Mesendoderm (in vitro differentiated cells): ENCODE results near the gene MRPL20.
"Not testable (repeated sequence)": the region's sequence is repeated elsewhere in the genome, so short reads cannot be mapped to it uniquely, and the experiment has no call there.

Experiments
- DNase-seq: peaks from one replicate; pipeline ENCODE4 v3.0.0; 2013
- H2AK5ac ChIP-seq: 2 replicates; pipeline ENCODE4 v1.6.1; 2013; ENCODE audit warnings: low read length, inconsistent platforms
- H2BK120ac ChIP-seq: 2 replicates; pipeline ENCODE4 v1.6.1; 2013; ENCODE audit warnings: low read depth, mild to moderate bottlenecking, low read length, moderate library complexity, mixed read lengths
- H2BK15ac ChIP-seq: replicated peaks from 2 replicates; pipeline ENCODE4 v1.6.1; 2013; ENCODE audit warnings: low read depth, mild to moderate bottlenecking, moderate library complexity
- H2BK5ac ChIP-seq: 2 replicates; pipeline ENCODE4 v1.6.1; 2013; ENCODE audit warnings: low read length, inconsistent platforms
- H3K18ac ChIP-seq: 2 replicates; pipeline ENCODE4 v1.6.1; 2013; ENCODE audit warnings: mild to moderate bottlenecking, low read length, mixed read lengths
- H3K23ac ChIP-seq: one replicate; pipeline ENCODE4 v1.6.1; 2013; ENCODE audit warnings: low read length
- H3K27ac ChIP-seq: 2 replicates; pipeline ENCODE4 v1.5.1; 2013; ENCODE audit warnings: low read depth, mild to moderate bottlenecking, inconsistent platforms, low read length, moderate library complexity
- H3K27me3 ChIP-seq: 2 replicates; pipeline ENCODE4 v1.6.1; 2013; ENCODE audit warnings: low read length, control low read depth, mild to moderate bottlenecking, inconsistent platforms; ENCODE audit not compliant: insufficient read depth, poor library complexity
- H3K36me3 ChIP-seq: 2 replicates; pipeline ENCODE4 v1.6.1; 2013; ENCODE audit warnings: low read length, inconsistent platforms; ENCODE audit not compliant: control insufficient read depth, insufficient read depth
- H3K4ac ChIP-seq: one replicate; pipeline ENCODE4 v1.6.1; 2013; ENCODE audit warnings: low read depth, mild to moderate bottlenecking, low read length, moderate library complexity
- H3K4me1 ChIP-seq: 2 replicates; pipeline ENCODE4 v1.6.1; 2013; ENCODE audit warnings: low read depth, low read length, inconsistent platforms; ENCODE audit not compliant: control insufficient read depth
- H3K4me2 ChIP-seq: 2 replicates; pipeline ENCODE4 v1.6.1; 2013; ENCODE audit warnings: low read length
- H3K4me3 ChIP-seq: 2 replicates; pipeline ENCODE4 v1.5.1; 2013; ENCODE audit warnings: mild to moderate bottlenecking, low read length
- H3K56ac ChIP-seq: one replicate; pipeline ENCODE4 v1.6.1; 2013; ENCODE audit warnings: low read length
- H3K79me1 ChIP-seq: 2 replicates; pipeline ENCODE4 v1.6.1; 2013; ENCODE audit warnings: low read length, inconsistent platforms
- H3K79me2 ChIP-seq: 2 replicates; pipeline ENCODE4 v1.6.1; 2013; ENCODE audit warnings: mild to moderate bottlenecking, low read length; ENCODE audit not compliant: control insufficient read depth, insufficient read depth
- H3K9ac ChIP-seq: 2 replicates; pipeline ENCODE4 v1.6.1; 2013; ENCODE audit warnings: low read length, inconsistent platforms
- H4K5ac ChIP-seq: one replicate; pipeline ENCODE4 v1.6.1; 2013; ENCODE audit warnings: low read length
- H4K8ac ChIP-seq: one replicate; pipeline ENCODE4 v1.6.1; 2013; ENCODE audit warnings: low read depth, mild to moderate bottlenecking, control low read depth, low read length, moderate library complexity
- WGBS: extraction: QIAGEN DNeasy Blood & Tissue Kit; methylation state at CpG from one replicate; pipeline ENCODE4 v1.1.7; 2013; ENCODE audit warnings: low lambda C conversion rate, missing lambda C conversion rate; ENCODE audit not compliant: insufficient coverage; ENCODE audit errors: extremely low coverage; 5-methylcytosine and 5-hydroxymethylcytosine counted together

MRPL20 gene

DNA sequence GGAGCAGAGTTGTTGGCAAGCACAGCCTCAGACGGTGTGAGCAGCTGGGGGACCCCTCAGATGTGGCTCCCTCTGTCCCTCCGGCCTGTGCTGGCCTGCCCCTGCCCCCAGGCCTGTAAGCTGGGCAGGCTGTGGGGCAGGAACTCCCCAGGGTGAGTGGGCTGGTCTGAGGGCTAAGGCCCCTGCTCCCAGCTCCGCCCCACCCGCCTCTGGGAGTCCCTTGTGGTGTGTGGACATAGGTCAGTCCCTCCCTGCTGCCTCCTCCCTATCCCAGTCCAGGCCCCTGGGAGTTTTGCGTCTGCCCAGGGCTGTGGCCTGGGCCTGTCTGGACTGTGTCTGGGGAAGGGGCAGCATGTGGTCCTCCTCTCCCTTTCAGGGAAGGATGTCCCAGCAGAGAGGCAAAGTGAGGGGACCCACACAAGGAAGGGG, 24.8 kb upstream of the MRPL20 start:
- no peak overlapping the region for H4K8ac ChIP-seq
- H3K36me3 ChIP-seq = no peaks in the 10 kb centered on the region
- no CpG with 5 or more reads among the region's 5 CpGs for WGBS
- H2BK15ac ChIP-seq = no peak overlapping the region
- no peaks in the 10 kb centered on the region for H3K27me3 ChIP-seq
- no peak overlapping the region for H4K5ac ChIP-seq
- peak; percentile 57 for DNase-seq
- H3K79me2 ChIP-seq = peaks cover 10% of the 10 kb centered on the region
- H2BK5ac ChIP-seq = peak overlapping the region; percentile 61
- H2AK5ac ChIP-seq = no peak overlapping the region
- no peak overlapping the region for H2BK120ac ChIP-seq
- H3K18ac ChIP-seq = peak overlapping the region; percentile 57
- H3K79me1 ChIP-seq = peaks cover 3% of the 10 kb centered on the region
- H3K27ac ChIP-seq = peak overlapping the region; percentile 97
- no peak overlapping the region for H3K4me2 ChIP-seq
- H3K23ac ChIP-seq = no peak overlapping the region
- peak overlapping the region; percentile 57 for H3K4ac ChIP-seq
- H3K9ac ChIP-seq = peak overlapping the region; percentile 58
- H3K56ac ChIP-seq = peak overlapping the region; percentile 88
- H3K4me1 ChIP-seq = peaks cover 15% of the 10 kb centered on the region
- H3K4me3 ChIP-seq = no peak overlapping the region

DNA sequence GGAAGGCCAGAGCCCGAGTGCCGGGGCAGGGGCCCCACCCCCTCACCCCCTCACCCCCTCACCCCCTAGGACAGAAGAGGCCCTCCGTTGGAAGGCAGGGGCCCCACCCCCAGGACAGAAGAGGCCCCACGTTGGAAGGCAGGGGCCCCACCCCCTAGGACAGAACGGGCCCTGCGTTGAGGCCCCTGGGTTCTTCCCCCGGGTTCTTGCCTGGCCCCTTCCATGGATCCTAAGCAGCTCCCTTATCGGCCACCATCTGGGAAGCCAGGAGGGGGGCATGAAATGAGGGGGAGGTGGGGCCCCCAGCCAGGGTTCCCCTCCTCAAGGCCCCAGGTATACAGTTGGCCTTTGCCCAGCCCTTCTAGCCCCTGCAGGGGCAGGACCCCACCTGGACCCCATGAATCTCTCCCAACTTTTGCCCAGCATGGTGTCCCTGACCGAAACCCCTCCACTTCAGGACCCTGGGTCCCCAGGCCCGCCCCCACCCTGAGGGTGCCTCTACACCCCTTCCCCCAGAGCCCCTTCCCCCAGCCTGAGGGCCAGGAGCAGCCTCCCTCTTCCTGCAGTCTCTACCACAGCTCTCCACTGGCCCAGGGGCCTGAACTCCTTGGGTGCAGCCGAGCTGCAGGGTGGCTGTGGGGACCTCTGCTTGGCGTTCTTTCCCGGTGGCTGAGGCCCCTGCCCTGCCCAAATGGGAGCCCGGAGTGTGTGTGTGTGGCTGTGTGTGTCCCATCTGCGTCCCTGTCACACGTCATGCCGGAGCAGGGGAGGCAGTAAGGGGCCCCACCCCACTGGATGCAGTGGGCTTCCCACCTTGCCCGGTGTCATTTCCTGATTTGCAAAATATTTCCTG, 24.1 kb upstream of the MRPL20 start:
- H3K23ac ChIP-seq = no peak overlapping the region
- peak overlapping the region; percentile 61 for H2BK5ac ChIP-seq
- H2AK5ac ChIP-seq = no peak overlapping the region
- no peaks in the 10 kb centered on the region for H3K79me1 ChIP-seq
- H3K79me2 ChIP-seq = peaks cover 4% of the 10 kb centered on the region
- H3K4me1 ChIP-seq = peaks cover 15% of the 10 kb centered on the region
- peak; percentile 34 for DNase-seq
- no peak overlapping the region for H4K5ac ChIP-seq
- H3K36me3 ChIP-seq = no peaks in the 10 kb centered on the region
- H3K9ac ChIP-seq = peak overlapping the region; percentile 58
- H4K8ac ChIP-seq = peak overlapping the region; percentile 44
- peak overlapping the region; percentile 97 for H3K27ac ChIP-seq
- H3K56ac ChIP-seq = peak overlapping the region; percentile 88
- H3K27me3 ChIP-seq = no peaks in the 10 kb centered on the region
- WGBS = no CpG with 5 or more reads among the region's 18 CpGs
- no peak overlapping the region for H3K4me2 ChIP-seq
- peak overlapping the region; percentile 4 for H2BK15ac ChIP-seq
- peak overlapping the region; percentile 82 for H3K4ac ChIP-seq
- peak overlapping the region; percentile 92 for H3K18ac ChIP-seq
- H2BK120ac ChIP-seq = peak overlapping the region; percentile 66
- no peak overlapping the region for H3K4me3 ChIP-seq

DNA sequence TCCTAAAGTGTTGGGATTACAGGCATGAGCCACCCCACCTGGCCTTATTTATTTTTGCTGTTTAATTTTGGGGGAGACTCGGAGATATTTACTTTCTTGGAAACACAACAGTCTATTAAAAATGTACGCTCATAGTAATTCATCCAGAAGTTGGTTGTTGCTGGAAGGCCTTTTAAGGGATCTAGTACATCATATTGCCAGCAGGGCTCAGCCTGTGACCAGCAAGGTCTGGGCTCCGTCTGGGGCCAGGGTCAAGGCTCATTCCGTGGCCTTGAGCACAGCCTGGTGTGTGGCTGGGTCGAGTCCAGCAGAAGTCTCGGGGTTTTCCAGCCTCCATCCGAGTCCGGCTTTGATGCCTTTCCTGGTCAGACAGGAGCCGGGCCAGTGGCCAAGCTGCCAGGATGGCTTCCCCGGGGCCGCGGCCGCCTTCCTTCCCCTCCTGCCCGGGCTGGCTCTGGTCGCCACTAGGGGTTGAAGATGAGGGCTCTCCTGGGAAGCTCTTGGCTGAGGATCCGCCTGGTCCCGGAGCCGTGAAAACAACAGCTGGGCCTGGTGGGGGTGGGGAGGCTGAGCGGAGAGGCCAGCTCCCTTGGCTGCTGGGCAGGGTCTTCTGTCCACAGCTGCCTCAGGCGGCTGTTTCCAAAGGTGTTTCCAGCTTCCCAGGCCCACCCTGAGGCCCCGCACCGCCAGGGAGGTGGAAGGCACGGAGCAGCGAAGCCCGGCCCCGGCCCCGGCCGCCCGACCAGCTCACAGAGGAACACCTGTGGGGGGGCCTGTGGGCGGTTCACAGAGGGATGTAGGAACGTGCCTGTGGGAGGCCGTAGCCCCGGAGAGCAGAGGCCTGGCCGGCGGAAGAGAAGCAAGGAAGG, 23.3 kb upstream of the MRPL20 start:
- Histone ChIP-seq H3K4ac (peak overlapping the region; percentile 82), H3K4me2 (no peak overlapping the region), H3K9ac (peak overlapping the region; percentile 60), H3K56ac (peak overlapping the region; percentile 77), H3K27ac (peak overlapping the region; percentile 80), H3K27me3 (no peaks in the 10 kb centered on the region), H2AK5ac (no peak overlapping the region), H2BK120ac (peak overlapping the region; percentile 66), H2BK5ac (no peak overlapping the region), H3K79me1 (no peaks in the 10 kb centered on the region), H4K8ac (peak overlapping the region; percentile 44), H3K4me3 (no peak overlapping the region), H3K23ac (no peak overlapping the region), H3K4me1 (peaks cover 17% of the 10 kb centered on the region), H4K5ac (no peak overlapping the region), H2BK15ac (no peak overlapping the region), H3K18ac (peak overlapping the region; percentile 92), H3K79me2 (no peaks in the 10 kb centered on the region), H3K36me3 (no peaks in the 10 kb centered on the region)
- WGBS = no CpG with 5 or more reads among the region's 35 CpGs
- DNase-seq = peak; percentile 88

DNA sequence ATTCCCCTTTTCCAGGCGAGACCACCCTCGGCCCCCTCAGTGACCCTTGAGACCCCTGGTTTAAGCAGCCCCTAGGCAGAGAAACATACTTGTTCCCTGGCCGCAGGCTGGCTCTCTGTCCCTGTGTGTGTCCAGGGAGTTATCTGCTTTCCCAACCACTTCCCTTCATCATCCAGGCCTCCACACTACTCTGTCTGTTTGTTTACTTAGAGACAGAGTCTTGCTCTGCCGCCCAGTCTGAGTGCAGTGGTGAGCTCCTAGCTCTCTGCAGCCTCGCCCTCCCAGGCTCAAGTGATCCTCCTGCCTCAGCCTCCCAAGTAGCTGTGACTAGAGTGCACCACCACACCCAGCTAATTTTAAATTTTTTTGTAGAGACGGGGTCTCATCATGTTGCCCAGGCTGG, 22.6 kb upstream of the MRPL20 start:
- Histone ChIP-seq H3K56ac (no peak overlapping the region), H3K4ac (no peak overlapping the region), H3K18ac (no peak overlapping the region), H4K5ac (no peak overlapping the region), H3K9ac (no peak overlapping the region), H3K23ac (no peak overlapping the region), H3K4me3 (no peak overlapping the region), H2BK120ac (no peak overlapping the region), H3K36me3 (no peaks in the 10 kb centered on the region), H3K4me1 (peaks cover 12% of the 10 kb centered on the region), H2BK15ac (no peak overlapping the region), H3K4me2 (no peak overlapping the region), H4K8ac (no peak overlapping the region), H2BK5ac (no peak overlapping the region), H3K27ac (peak overlapping the region; percentile 39), H2AK5ac (no peak overlapping the region), H3K79me2 (no peaks in the 10 kb centered on the region), H3K79me1 (no peaks in the 10 kb centered on the region), H3K27me3 (no peaks in the 10 kb centered on the region)
- DNase-seq = peak; percentile 29
- WGBS = no CpG with 5 or more reads among the region's 6 CpGs

DNA sequence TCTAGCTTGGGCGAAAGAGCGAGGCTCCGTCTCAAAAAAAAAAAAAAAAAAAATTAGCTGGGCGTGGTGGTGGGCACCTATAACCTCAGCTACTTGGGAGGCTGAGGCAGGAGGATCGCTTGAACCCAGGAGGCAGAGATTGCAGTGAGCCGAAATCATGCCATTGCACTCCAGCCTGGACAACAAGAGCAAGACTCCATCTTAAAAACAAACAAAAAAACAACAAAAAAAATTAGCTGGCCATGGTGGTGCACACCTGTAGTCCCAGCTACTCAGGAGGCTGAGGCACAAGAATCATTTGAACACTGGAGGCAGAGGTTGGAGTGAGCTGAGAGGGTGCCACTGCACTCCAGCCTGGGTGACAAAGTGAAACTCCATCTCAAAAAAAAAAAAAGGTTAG, 21.9 kb upstream of the MRPL20 start:
- H3K79me1 ChIP-seq, H4K8ac ChIP-seq, H3K23ac ChIP-seq, H2BK5ac ChIP-seq, H2BK15ac ChIP-seq, H3K56ac ChIP-seq, H2AK5ac ChIP-seq, H3K18ac ChIP-seq, DNase-seq, H3K27ac ChIP-seq, H3K27me3 ChIP-seq, H3K36me3 ChIP-seq, H3K4me2 ChIP-seq, H3K79me2 ChIP-seq, H4K5ac ChIP-seq, H3K9ac ChIP-seq, H3K4ac ChIP-seq, H2BK120ac ChIP-seq, H3K4me3 ChIP-seq: not testable (repeated sequence)
- WGBS = no CpG with 5 or more reads among the region's 6 CpGs
- H3K4me1 ChIP-seq = peaks cover 11% of the 10 kb centered on the region
